ENCODE data around the gene SYCN. TPM values are rescaled to one million over a fixed set of nuclear protein-coding genes. Genes with fewer than 3 reads are reported as not detected.
"Not testable (repeated sequence)": the region's sequence is repeated elsewhere in the genome, so short reads cannot be mapped to it uniquely, and the experiment has no call there.

Gene SYCN, protein sequence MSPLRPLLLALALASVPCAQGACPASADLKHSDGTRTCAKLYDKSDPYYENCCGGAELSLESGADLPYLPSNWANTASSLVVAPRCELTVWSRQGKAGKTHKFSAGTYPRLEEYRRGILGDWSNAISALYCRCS
- total RNA-seq = not detected

DNA sequence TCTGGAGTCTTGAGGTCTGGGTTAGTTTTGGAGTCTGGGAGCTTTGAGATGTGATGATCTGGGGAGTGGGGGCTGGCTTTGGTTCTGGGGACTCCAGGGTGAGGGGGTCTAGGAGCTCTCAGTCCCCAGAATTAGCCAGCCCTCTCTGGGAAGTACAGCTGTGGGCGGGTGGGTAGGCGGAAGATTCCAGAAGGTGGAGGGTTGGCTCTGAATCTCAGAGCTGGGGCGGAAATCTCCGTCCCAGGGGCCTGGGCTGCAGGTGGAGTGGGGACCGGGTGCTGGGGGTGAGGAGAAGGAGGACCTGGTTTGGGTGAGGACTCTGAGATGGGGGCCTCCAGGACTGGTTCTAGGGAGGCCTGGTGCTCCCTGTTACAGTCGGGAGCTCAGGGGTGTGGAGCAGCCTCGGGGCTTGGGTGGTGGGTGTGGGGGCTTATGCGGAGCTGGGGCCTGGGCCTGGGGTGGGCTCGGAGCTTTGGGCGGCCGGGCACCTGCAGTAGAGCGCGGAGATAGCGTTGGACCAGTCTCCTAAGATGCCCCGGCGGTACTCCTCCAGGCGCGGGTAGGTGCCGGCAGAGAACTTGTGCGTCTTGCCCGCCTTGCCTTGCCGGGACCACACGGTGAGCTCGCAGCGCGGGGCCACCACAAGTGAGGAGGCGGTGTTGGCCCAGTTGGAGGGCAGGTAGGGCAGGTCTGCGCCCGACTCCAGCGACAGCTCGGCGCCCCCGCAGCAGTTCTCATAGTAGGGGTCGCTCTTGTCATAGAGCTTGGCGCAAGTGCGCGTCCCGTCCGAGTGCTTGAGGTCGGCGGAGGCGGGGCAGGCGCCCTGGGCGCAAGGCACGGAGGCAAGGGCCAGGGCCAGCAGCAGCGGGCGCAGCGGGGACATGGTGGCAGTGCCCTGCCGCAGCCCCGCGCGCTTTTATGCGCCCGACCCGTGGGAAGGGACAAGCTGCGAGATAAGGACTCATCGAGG lies at the start of gene SYCN:
SYCN (minus strand) TSS at position 892 of the 970 bp plus-strand sequence; CDS start at position 883, 9 bp downstream.
- no peak for DNase-seq (ENCODE audit: low spot score)
- intact Hi-C loops (cut with DNase I) = no loop called here
- no peak for ATAC-seq

DNA sequence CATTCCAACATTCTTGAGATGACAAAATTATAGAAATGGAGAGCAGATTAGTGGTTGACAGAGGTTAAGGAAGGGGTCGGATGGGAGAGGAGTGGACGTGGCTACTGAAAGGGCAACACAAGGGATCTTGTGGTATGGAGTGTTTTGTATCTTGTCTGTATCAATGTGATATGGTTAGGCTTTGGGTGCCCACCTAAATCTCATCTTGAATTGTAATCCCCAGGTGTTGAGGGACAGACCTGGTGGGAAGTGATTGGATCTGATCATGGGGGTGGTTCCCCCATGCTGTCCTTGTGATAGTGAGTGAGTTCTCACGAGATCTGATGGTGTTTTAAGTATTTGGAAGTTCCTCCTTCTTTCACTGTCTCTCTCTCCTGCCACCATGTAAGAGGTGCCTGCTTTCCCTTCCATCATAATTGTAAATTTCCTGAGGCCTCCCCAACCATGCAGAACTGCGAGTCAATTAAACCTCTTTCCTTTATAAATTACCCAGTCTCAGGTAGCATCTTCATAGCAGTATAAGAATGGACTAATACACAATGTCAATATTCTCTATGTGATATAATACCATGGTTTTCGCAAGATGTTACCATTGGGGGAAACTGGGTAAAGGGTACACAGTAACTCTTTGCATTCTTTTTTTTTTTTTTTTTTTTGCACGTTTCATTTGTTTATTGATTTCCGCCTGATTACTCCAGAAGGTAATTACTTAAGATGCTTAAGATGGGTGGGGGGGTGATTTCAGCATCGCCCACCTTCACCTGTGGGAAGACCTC lies 49.5 kb upstream of the SYCN start:
- intact Hi-C loops (cut with DNase I) = no loop called here

DNA sequence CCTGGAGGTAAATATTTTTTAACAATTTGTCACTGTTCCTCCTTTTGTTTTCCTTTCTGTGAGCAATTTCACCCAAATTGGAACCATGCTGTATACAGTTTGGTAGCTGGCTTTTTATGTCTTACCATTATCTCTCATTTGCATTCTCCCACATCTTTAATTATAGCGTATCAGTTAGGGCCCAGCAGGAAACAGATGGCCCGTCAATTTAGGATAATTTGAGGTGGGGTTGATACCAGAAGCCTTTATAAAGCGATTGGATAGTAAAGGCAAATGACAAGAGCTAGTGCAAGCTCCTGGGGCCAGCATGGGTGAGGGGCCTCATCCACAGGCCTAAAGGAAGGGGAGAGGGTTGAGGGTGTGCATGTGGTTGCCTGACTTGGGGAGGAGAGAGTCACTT lies 48.4 kb upstream of the SYCN start:
- DNase-seq (ENCODE audit: low spot score) (no peak), ATAC-seq (no peak)
- intact Hi-C loops (cut with DNase I) = no loop called here

More for the DNA sequence above, 49.5 kb upstream of the SYCN start:
- no peak for DNase-seq (ENCODE audit: low spot score)
- no peak for ATAC-seq

DNA sequence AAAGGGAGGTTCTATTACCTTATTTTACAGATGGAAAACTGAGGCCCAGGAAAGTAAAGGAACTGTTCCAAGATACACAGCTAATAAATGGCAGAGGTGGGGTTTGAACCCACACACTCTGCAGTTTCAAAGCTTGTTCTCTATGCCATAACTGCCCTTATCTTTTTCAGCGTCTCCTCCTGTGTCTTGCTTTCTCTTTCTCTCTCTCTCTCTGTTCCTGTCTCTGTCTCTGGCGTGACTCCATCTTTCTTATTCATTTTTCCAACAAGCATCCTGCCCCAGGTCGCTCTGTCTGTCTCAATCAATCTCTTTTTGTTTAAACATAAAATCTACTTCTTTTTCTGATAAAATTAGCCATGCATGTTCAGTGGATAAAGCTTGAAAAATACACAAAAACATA lies 47.8 kb upstream of the SYCN start:
- intact Hi-C loops (cut with DNase I) = no loop called here
- ATAC-seq (no peak), DNase-seq (ENCODE audit: low spot score) (no peak)

DNA sequence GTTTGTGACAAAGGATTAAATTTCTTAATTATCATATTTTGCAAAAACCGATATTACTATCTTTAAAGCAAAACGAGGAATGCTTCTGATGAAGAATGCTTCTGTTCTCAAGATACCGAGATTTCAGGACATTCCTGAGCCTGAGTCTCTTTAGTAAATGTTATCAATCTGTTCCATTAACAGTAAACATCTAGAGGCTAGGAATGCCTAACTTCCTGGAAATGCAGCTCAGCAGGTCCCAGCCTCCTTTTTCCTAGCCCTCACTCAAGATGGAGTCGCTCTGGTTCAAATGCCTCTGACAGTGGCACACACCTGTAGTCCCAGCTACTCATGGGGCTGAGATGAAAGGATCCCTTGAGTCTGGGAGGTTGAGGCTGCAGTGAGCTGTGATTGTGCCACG lies 47.0 kb upstream of the SYCN start:
- no peak for DNase-seq (ENCODE audit: low spot score)
- ATAC-seq = no peak
- intact Hi-C loops (cut with DNase I) = no loop called here

DNA sequence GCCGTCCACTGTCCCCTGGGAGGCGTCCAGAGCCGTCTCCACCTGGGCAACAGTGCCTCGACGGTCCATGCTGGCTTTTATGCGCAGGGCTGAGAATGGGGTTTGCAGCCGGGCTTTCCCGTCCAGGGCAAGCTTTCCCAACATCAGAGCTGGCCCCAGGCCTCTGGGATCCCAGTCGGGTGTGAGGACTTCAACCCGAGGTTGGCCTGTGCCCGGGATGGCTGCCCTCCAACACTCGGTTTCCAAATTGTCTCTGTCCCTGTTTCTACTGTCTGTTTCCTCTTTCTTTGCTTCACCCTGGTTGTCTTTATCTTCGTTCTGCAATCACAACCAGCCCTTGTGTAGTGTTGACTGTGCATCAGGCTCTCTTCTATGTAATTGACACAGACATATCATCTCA lies 44.7 kb upstream of the SYCN start, which contains the start of gene IFNL4:
IFNL4 (minus strand) TSS at position 51 of the 400 bp plus-strand sequence.
- no peak for ATAC-seq
- intact Hi-C loops (cut with DNase I) = no loop called here
- DNase-seq (ENCODE audit: low spot score) = no peak

DNA sequence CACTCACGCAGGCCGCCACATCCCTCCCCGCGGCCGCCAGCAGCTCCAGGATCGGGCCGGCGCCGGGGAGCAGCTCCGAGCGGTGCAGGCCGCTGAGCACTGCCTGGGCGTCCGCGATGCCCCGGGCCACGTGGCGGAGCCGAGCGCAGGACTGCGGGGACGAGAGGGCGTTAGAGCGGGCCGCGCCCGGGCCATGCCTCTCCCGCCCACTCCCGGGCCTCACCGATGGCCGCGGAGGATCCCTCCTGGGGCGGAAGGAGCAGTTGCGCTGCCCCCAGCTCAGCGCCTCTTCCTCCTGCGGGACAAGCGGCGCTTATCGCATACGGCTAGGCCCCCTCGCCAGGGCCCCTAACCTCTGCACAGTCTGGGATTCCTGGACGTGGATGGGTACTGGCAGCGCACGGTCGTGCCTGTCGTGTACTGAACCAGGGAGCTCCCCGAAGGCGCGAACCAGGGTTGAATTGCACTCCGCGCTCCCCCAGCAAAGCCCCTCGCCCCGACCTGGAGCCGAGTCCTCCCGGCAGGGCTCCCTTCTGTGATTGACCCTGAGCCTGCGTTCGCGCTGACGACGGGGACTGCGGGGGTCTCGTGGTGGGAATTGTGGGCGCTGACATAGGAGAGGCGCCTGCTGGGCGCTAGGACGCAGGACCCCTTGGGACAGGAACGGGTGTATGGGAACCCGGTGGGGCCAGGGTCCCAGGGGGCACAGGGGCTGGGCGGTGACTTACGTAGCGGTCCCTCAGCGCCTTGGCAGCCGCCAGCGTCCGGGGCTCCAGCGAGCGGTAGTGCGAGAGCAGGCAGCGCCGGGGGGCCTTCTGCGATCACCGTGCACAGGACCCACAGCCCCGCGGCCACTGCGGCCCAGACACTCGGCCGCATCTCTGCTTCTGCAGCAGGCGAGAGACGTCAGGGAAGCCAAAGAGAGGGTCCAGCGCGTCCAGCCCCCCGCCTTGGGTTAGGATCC lies 43.9 kb upstream of the SYCN start:
- DNase-seq (ENCODE audit: low spot score) (no peak), ATAC-seq (peak; percentile 17)
- intact Hi-C loops (cut with DNase I) = no loop called here

DNA sequence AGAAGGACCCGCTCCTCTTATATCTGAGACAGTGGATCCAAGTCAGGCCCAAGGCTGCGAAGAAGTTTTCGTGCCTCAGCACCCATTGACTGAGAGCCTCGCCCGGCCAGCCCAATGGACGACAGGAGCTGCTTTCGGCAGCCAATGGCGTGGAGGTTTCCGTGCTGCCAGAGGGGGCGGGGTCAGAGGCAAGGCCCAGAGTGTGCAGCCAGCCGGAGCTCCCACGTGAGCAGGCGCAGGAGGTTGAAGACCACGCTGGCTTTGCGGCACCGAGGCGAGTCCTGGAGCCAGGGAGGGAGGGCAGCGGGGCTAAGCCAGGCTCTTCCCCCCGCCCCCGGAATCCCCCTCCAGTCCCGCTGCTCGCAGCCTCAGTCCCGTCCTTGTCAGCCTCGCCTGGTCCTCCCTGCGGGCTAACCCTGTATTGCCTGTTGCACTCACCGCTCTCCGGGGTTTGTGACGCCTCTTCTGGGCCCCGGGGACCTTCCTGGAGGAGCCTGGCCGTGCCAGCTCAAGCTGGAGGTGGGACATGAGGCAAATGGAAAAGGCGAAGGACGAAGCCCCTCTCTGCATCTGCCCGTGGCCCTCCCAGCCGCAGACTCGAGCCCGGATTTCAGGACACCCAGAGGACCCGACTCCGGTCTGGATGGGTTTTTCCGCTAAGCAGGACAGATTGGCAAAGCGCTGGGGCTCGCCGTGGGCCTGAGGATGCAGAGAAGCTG lies 43.0 kb upstream of the SYCN start:
- intact Hi-C loops (cut with DNase I) = no loop called here
- DNase-seq (ENCODE audit: low spot score) (no peak), ATAC-seq (peak; percentile 74)

DNA sequence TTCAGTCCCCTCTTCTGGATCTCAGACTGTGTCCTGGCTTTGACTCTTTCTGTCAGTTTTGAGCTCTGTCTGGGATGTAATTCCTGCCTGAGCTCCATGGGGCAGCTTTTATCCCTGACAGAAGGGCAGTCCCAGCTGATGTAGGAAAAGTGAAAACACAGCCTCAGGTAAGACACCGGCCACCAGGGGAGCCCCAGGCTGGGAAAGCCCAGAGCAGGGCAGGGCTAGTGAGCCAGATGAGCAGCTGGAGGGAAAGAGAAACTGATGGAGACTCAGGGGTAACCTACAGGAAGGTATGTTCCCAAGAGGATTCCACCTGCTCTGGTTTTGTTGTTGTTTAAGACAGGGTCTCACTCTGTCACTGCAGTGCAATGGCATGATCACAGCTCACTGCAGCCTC lies 41.1 kb upstream of the SYCN start:
- intact Hi-C loops (cut with DNase I); ATAC-seq; DNase-seq (ENCODE audit: low spot score): not testable (repeated sequence)

DNA sequence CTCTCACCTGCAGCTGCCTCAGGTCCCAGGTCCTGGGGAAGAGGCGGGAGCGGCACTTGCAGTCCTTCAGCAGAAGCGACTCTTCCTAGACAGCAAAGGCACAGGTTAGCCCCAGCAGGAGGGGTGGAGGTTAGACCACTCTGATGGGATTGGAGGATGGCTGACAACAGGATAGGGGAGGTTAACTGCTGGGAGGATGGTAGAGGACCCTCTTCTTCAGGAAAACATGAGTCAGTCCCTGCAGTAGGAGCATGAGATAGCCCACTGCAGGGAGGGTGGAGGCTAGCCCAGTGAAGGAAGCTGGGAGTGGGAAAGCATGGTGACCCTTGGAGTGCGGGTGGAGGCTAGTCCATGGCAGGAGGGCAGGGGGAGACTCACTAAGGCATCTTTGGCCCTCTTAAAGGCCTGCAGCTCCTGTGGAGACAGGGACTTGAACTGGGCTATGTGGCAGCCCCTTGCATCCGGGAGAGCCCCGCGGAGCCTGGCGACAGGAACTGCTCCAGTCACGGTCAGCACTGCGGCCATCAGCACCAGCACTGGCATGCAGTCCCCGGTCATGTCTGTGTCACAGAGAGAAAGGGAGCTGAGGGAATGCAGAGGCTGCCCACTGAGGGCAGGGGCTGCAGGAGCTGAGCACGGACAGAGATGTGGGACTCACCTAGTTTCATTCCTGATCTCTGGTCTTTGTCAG lies 40.5 kb upstream of the SYCN start, which contains the start of gene IFNL3:
IFNL3 (minus strand) TSS at position 597 of the 691 bp plus-strand sequence; CDS start at position 558, 39 bp downstream.
- not testable (repeated sequence) for DNase-seq (ENCODE audit: low spot score); ATAC-seq
- intact Hi-C loops (cut with DNase I) = loop anchor here (5.0 kb wide), 1 partner anchor 783 kb away; no protein-coding TSS in a partner anchor

DNA sequence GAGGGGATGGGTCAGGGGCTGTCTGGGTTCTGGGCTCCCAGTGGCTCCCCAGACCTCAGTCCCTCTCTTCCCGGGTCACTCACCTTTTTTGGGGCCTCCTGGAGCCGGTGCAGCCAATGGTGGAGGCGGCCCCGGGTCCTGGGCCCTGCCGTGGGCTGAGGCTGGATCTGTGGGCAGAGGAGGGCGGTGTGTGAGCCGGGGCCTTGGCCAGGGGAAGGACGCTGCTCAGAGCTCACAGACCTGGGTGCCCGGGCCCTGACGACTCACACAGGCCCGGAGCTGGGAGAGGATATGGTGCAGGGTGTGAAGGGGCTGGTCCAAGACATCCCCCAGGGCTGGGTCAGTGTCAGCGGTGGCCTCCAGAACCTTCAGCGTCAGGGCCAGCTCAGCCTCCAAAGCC lies 39.7 kb upstream of the SYCN start:
- intact Hi-C loops (cut with DNase I) = loop anchor here (5.0 kb wide), 1 partner anchor 784 kb away; no protein-coding TSS in a partner anchor

DNA sequence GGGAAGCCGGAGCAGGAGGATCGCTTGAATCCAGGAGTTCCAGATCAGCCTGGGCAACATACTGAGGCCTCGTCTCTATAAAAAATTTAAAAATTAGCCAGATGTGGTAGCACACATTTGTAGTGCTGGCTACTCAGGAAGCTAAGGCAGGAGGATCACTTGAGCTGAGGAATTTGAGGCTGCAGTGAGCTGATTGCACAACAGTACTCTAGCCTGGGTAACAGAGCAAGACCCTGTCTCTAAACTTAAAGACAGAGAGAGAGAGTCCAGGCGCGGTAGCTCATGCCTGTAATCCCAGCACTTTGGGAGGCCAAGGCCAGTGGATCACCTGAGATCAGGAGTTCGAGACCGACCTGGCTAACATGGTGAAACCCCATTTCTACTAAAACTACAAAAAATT lies 36.4 kb upstream of the SYCN start:
- intact Hi-C loops (cut with DNase I) = loop anchor here (5.0 kb wide), 1 partner anchor 787 kb away; no protein-coding TSS in a partner anchor
- ATAC-seq (no peak), DNase-seq (ENCODE audit: low spot score) (no peak)

More for the DNA sequence above, 39.7 kb upstream of the SYCN start:
- not testable (repeated sequence) for ATAC-seq; DNase-seq (ENCODE audit: low spot score)

DNA sequence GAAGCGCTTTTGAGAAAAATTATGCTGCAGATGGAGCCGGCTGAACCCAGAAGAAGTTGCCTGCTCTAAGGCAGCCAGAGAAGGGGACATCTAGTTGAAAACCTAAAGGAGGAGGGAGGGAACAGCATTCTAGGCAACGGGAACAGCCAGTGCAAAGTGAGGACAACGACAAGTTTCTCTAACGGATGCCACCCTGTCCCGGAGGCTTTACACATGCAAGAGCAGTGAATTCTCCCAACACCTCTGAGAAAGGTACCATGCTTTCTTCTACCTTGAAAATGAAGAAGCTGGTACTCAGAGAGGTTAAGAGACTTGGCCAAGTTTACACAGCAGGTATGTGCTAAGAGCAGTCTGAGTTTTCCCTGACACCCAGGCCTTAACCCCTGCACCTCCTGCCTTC lies 34.9 kb upstream of the SYCN start:
- intact Hi-C loops (cut with DNase I) = no loop called here
- DNase-seq (ENCODE audit: low spot score) (no peak), ATAC-seq (no peak)

DNA sequence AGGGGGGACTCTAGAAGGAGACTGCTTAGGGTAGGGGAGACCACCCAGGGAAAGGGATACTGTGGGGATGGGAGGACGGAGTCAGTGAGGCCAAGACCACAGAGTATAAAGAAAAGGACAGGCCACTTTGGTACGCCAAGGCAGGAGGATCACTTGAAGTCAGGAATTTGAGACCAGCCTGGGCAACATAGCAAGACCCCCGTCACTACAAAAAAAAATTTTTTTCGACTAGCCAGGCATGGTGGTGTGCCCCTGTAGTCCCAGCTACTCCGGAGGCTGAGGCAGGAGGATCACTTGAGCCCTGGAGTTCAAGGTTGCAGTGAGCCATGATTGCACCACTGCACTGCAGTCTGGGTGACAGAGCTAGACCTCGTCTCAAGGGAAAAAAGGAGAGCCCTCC lies 34.1 kb upstream of the SYCN start:
- no peak for DNase-seq (ENCODE audit: low spot score)
- intact Hi-C loops (cut with DNase I) = no loop called here
- ATAC-seq = no peak

DNA sequence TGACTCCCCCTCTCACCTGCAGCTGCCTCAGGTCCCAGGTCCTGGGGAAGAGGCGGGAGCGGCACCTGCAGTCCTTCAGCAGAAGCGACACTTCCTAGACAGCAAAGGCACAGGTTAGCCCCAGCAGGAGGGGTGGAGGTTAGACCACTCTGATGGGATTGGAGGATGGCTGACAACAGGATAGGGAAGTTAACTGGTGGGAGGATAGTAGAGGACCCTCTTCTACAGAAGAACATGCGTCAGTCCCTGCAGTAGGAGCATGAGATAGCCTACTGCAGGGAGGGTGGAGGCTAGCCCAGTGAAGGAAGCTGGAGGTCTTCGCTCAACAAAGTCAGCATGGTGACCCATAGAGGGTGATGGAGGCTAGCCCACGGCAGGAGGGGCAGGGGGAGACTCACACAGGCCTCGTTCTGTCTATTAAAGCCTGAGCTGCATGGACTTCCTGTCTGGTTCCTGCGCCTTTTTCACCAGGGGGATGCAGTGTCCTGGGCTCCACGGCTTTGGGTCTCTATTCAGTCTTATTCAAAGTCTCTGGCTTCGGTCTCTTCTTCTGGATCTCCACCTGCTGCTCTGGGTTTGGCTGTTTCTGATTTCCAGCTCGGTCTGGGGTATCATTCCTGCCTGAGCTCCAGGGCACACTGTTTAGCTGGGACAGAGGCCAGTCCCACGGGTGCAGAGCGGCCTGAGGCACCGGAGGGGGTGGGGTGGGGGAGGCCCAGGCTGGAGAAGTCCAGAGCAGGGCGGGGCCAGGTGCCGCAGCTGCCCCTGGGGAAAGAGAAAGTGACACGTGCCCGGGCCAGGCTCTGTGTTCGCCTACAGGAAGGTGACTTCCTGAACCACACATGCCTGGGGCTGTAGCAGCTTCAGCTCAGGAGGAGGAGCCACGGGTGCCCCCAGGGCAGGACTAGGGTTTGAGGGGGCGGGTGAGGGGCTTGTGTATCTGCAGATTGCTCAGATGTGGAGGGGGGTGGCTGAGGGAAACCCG lies 33.4 kb upstream of the SYCN start:
- ATAC-seq = no peak
- intact Hi-C loops (cut with DNase I) = no loop called here
- DNase-seq (ENCODE audit: low spot score) = no peak

DNA sequence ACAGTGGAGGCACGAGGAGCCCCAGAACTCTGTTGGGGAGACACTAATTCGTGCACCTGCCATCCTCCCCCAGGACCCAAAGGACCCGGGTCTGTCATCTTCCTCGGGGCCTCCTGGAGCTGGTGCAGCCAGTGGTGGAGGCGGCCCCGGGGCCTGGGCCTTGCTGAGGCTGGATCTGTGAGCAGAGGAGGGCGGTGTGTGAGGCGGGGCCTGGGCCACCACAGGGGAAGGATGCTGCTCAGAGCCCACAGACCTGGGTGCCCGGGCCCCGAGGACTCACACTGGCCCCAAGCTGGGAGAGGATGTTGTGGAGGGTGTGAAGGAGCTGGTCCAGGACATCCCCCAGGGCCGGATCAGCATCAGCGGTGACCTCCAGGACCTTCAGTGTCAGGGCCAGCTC lies 32.5 kb upstream of the SYCN start:
- no peak for DNase-seq (ENCODE audit: low spot score)
- intact Hi-C loops (cut with DNase I) = no loop called here
- ATAC-seq = no peak
